Gastrocnemius medialis (tissue), 4 donors: ENCODE data around the gene OGFR. TPM values are rescaled to one million over a fixed set of nuclear protein-coding genes. Genes with fewer than 3 reads are reported as not detected.

Source experiments
- ATAC-seq, 2 donors: fragments of 150-250 bp; one replicate each; pipeline ENCODE4 v1.9.1; 2016
- DNase-seq, 2 donors: peaks; one replicate each; pipeline ENCODE4 v3.0.0-alpha.2; 2019
- H3K27ac ChIP-seq, 4 donors: fragments of 200-600 bp; sonication (generic); 1 replicate in 1 of 4; 2 replicates in 3 of 4; pipeline ENCODE4 v1.5.1; 2016 to 2018; ENCODE audit warnings: mild to moderate bottlenecking in 2 of 4, moderate library complexity in 1 of 4
- H3K27me3 ChIP-seq, 3 donors: fragments of 200-600 bp; sonication (generic) in 2 of 3; 1 replicate in 1 of 3; 2 replicates in 2 of 3; pipeline versions ENCODE4 v1.5.1 to v1.6.0; 2016 to 2019; ENCODE audit warnings: mild to moderate bottlenecking in 1 of 3, moderate library complexity in 1 of 3
- H3K36me3 ChIP-seq, 2 donors: fragments of 200-600 bp; sonication (generic) in 1 of 2; one replicate each; pipeline ENCODE4 v1.5.1; 2017 to 2018
- H3K4me1 ChIP-seq, 2 donors: fragments of 200-600 bp; sonication (generic) in 1 of 2; one replicate each; pipeline ENCODE4 v1.5.1; 2016 to 2017; ENCODE audit warnings: mild to moderate bottlenecking in 2 of 2
- H3K4me3 ChIP-seq, 4 donors: fragments of 200-600 bp; sonication (generic) in 3 of 4; 1 replicate in 1 of 4; 2 replicates in 3 of 4; pipeline ENCODE4 v1.5.1; 2016 to 2019; ENCODE audit warnings: mild to moderate bottlenecking in 2 of 4
- H3K9me3 ChIP-seq, 3 donors: fragments of 200-600 bp; sonication (generic) in 2 of 3; 1 replicate in 1 of 3; 2 replicates in 2 of 3; pipeline ENCODE4 v1.5.1; 2016 to 2019
- CTCF ChIP-seq, 5 experiments: fragments of 450-650 bp in 3 of 5; fragments of 200-600 bp in 2 of 5; sonication (generic) in 2 of 5; IDR thresholded peaks in 4 of 5; conservative IDR thresholded peaks in 1 of 5; 1 replicate in 4 of 5; 2 replicates in 1 of 5; pipeline ENCODE4 v1.5.1; 2016 to 2019; ENCODE audit warnings: antibody characterized with exemption in 5 of 5, mild to moderate bottlenecking in 3 of 5, moderate library complexity in 3 of 5
- POLR2A ChIP-seq, 2 donors: fragments of 450-650 bp; IDR thresholded peaks; one replicate each; pipeline ENCODE4 v1.6.1; 2017; ENCODE audit warnings: antibody characterized with exemption in 2 of 2, mild to moderate bottlenecking in 2 of 2, moderate library complexity in 2 of 2
- in situ Hi-C, 4 donors: fragments of 200-750 bp; cut with MboI; loops; one replicate each; pipeline versions ENCODE4 v1.15.0 to v1.8.0; 2017; ENCODE audit warnings: low sequenced_read_pairs in 4 of 4
- intact Hi-C: fragments of 100-400 bp; cut with DNase I; formaldehyde crosslinking; loops from one replicate; pipeline ENCODE4 v1.15.1; 2023; ENCODE audit warnings: low total_unique reads
- total RNA-seq, 4 donors: library from RNA; depleted of rRNA; stranded (reverse); fragments of >200 nt; gene quantifications; one replicate each; pipeline versions ENCODE4 v1.1.0 to v1.2.3, GENCODE V29; 2016

The OGFR gene
- total RNA-seq, 4 donors from 2014 or later, result 21.9 to 52.1 (median 40.5) TPM

GRCh38 chr20:62835931-62836861, 31.6 kb downstream of the OGFR start:
- ATAC-seq, result no peak
- no peak for DNase-seq
- no peak for TF ChIP-seq CTCF (IDR thresholded peaks at IDR 0.05 in 4 of 5, conservative IDR thresholded peaks at IDR 0.05 in 1 of 5)
- no peak for TF ChIP-seq POLR2A (IDR thresholded peaks at IDR 0.05)
- peaks cover 21 to 31% (median 27%) of the 10 kb centered on the region in 3 donors for H3K27me3 ChIP-seq
- no peak overlapping the region for H3K27ac ChIP-seq
- intact Hi-C loops, result no loop called here
- H3K36me3 ChIP-seq, result no peaks in the 10 kb centered on the region
- in situ Hi-C loops, result no loop called here
- H3K4me1 ChIP-seq, result no peaks in the 10 kb centered on the region
- H3K4me3 ChIP-seq, result peak overlapping the region in 1 of 4 donors; percentile 9
- no peaks in the 10 kb centered on the region for H3K9me3 ChIP-seq

- peaks cover 21 to 31% (median 27%) of the 10 kb centered on the region in 3 donors for H3K27me3 ChIP-seq
- no peaks in the 10 kb centered on the region for H3K4me1 ChIP-seq
- no peak for TF ChIP-seq CTCF (IDR thresholded peaks at IDR 0.05 in 4 of 5, conservative IDR thresholded peaks at IDR 0.05 in 1 of 5)
- TF ChIP-seq POLR2A (IDR thresholded peaks at IDR 0.05), result no peak
- in situ Hi-C loops, result no loop called here
- no peaks in the 10 kb centered on the region for H3K9me3 ChIP-seq
- intact Hi-C loops, result no loop called here
- no peak overlapping the region for H3K27ac ChIP-seq
- H3K4me3 ChIP-seq, result no peak overlapping the region
- no peak for ATAC-seq
- H3K36me3 ChIP-seq, result no peaks in the 10 kb centered on the region
- DNase-seq, result no peak
These were observed 32.4 kb downstream of the OGFR start for GRCh38 chr20:62836967-62837490.

GRCh38 chr20:62837790-62838127, 33.1 kb downstream of the OGFR start:
- no peak overlapping the region for H3K27ac ChIP-seq

GRCh38 chr20:62838128-62838891, 33.7 kb downstream of the OGFR start:
- in situ Hi-C loops, result no loop called here
- no peaks in the 10 kb centered on the region for H3K9me3 ChIP-seq

More at GRCh38 chr20:62837790-62838127, 33.1 kb downstream of the OGFR start:
- in situ Hi-C loops (no loop called here), intact Hi-C loops (no loop called here)
- no peak for DNase-seq
- Histone ChIP-seq H3K9me3 (no peaks in the 10 kb centered on the region), H3K27me3 (peaks cover 21 to 28% (median 27%) of the 10 kb centered on the region in 3 donors), H3K4me1 (no peaks in the 10 kb centered on the region), H3K4me3 (no peak overlapping the region), H3K36me3 (no peaks in the 10 kb centered on the region)
- no peak for TF ChIP-seq POLR2A (IDR thresholded peaks at IDR 0.05)
- no peak for TF ChIP-seq CTCF (IDR thresholded peaks at IDR 0.05 in 4 of 5, conservative IDR thresholded peaks at IDR 0.05 in 1 of 5)
- no peak for ATAC-seq

More at GRCh38 chr20:62838128-62838891, 33.7 kb downstream of the OGFR start:
- no peak overlapping the region for H3K27ac ChIP-seq
- H3K4me1 ChIP-seq, result no peaks in the 10 kb centered on the region
- intact Hi-C loops, result no loop called here
- TF ChIP-seq CTCF (IDR thresholded peaks at IDR 0.05 in 4 of 5, conservative IDR thresholded peaks at IDR 0.05 in 1 of 5), result no peak
- ATAC-seq (no peak), DNase-seq (no peak)
- no peak overlapping the region for H3K4me3 ChIP-seq
- no peaks in the 10 kb centered on the region for H3K36me3 ChIP-seq
- H3K27me3 ChIP-seq, result peaks cover 21 to 25% (median 23%) of the 10 kb centered on the region in 3 donors
